Parietal lobe (tissue), 1 donor: ENCODE measurements around the gene TEX29. TPM values are rescaled to one million over a fixed set of nuclear protein-coding genes. Genes with fewer than 3 reads are reported as not detected.

Source experiments
- total RNA-seq: library from RNA; depleted of rRNA; stranded (reverse); fragments of >200 nt; gene quantifications from one replicate; pipeline ENCODE4 v1.2.3, GENCODE V29; 2014

The TEX29 gene
- not detected for total RNA-seq

DNA sequence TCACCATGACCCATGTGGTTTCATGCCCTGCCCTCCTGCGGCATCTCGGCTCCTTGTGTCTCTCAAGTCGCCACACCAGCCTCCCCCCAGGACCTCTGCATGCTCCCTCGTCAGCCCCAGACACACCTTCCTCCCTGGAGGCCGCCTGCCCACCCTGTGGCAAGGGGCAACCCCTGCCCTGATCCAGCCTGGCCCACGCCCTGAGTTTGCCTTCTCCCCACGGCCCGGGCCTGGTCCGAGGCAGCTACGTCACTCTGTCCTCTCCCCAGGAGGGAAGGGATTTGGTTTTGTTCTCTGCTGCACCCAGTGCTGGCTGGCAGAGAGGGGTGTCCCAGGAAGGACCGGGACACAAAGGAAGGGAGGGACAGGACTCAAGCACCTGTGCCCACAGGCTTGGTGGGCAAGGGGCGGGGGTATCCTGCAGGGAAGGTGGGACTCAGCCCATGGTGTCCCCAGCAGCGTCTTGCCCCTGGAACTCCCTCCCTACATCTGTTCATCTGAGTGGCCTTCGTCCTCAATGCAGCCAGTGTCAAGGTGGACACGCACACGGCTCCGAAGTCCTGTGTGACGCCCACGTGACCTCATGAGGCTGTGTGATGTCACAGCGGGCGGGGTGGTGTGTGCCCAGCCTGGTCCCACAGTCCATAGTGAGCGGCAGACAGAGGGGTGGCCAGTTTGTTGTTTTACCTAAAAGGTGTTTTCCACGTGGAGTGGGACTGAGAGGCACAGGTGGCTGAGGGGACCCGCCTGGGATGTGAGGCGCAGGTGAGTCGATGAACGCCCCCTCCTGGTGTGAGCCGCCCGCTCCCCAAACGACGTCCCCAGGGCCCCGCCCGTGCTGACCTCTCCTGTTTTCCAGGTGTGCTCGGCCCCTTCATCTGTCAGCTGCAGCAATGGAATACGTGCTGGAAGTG is at the start of gene TEX29:
TEX29 (plus strand) TSS at position 645 of the 914 bp plus-strand sequence; CDS start at position 894, 249 bp downstream.

Other genes starting within 250 kb of the TEX29 start
- gene ARHGEF7, start 205.3 kb upstream of the TEX29 start, total RNA-seq, result 234 TPM